Measurements from ENCODE around the gene RNF128.

DNA sequence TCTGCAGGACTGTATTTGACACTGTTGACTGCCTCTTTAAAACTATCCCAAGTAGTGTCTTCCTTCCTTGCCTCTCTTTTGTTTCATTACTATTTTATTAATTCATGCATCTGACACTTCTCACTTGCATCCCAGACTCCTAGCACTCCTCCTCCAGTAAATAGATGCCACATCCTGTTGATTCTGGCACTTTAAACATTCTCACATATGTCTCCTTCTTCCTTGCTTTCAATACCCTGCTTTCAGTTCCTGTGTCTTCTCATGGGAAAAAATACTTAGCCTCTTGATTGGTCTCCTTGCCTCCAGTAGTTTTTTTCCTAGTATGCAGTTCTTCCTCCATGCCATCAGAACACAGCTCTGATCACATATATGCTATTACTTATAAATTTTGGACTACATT is 5.1 kb downstream of the RNF128 start:
- no peak for TF ChIP-seq CTCF (IDR thresholded peaks at IDR 0.05; ENCODE audit: low read length)
- TF ChIP-seq EZH2 (IDR thresholded peaks at IDR 0.05; ENCODE audit: borderline replicate concordance, low read length) = no peak
